ENCODE measurements around the gene SET. TPM values are rescaled to one million over a fixed set of nuclear protein-coding genes. Genes with fewer than 3 reads are reported as not detected.

The SET gene
- total and polyA plus RNA-seq, 2 of the 13 experiments (the other 11 are each of a cell fraction or from before 2014, with no cell fraction given), result 94.2 to 611 TPM

- FAIRE-seq, result no peak
- no peak for ATAC-seq
- no peak for TF ChIP-seq PHF20 (CRISPR knock-in tag; IDR thresholded peaks at IDR 0.05)
- TF ChIP-seq HBP1 (CRISPR knock-in tag; IDR thresholded peaks at IDR 0.05; ENCODE audit: low read depth), result no peak
- no peak for TF ChIP-seq ZNF839 (CRISPR knock-in tag; IDR thresholded peaks at IDR 0.05; ENCODE audit: borderline replicate concordance)
- TF ChIP-seq ZNF552 (CRISPR knock-in tag; IDR thresholded peaks at IDR 0.05; ENCODE audit: borderline replicate concordance), result no peak
- no peak for DNase-seq (ENCODE audit: low spot score)
- BruUV-seq (replicated peaks), result no TSS peak
- intact Hi-C loops (cut with micrococcal nuclease; ENCODE audit: unreplicated experiment), result no loop called here
- no peaks in the 10 kb centered on the region for H3K36me3 ChIP-seq (replicated peaks in 1 of 2; ENCODE audit: control insufficient read depth in 1 of 2, insufficient read depth in 2 of 2, low read length in 2 of 2)
- H3K4me2 ChIP-seq (ENCODE audit: low read depth, low read length), result no peak overlapping the region
- no peaks in the 10 kb centered on the region for H3K9me3 ChIP-seq (ENCODE audit: low read length)
- in situ Hi-C loops (cut with HindIII; ENCODE audit: extremely low pct_ligation_motif_present, low pct_unique_long_range_greater_than_20kb), result no loop called here
- H4K20me1 ChIP-seq (ENCODE audit: insufficient read depth, low read length), result no peaks in the 10 kb centered on the region
- WGBS (ENCODE audit: low lambda C conversion rate), result 97% methylated on average over 4 of the region's 5 CpGs
- H3K9ac ChIP-seq (ENCODE audit: insufficient read depth, low read depth, low read length), result no peak overlapping the region
- H3K4me1 ChIP-seq (ENCODE audit: insufficient read depth, low read length), result peaks cover 42% of the 10 kb centered on the region
- no peak overlapping the region for H3K27ac ChIP-seq (ENCODE audit: extremely low read length, insufficient read depth, low read length)
- CTCF ChIA-PET (ENCODE audit: low intra/inter-chr PET ratio, low total read pairs), result no interaction called here
- POLR2A ChIA-PET, result no interaction called here
- H3K4me3 ChIP-seq (replicated peaks in 1 of 3; ENCODE audit: insufficient read depth in 1 of 3, low read depth in 2 of 3, low read length in 3 of 3), result no peak overlapping the region
- no peaks in the 10 kb centered on the region for H3K27me3 ChIP-seq (ENCODE audit: control insufficient read depth in 1 of 2, insufficient read depth in 2 of 2, low read length in 2 of 2)
- no peak overlapping the region for H2AFZ ChIP-seq (ENCODE audit: low read length)
- H3K79me2 ChIP-seq (ENCODE audit: insufficient read depth, low read length), result peaks cover 3% of the 10 kb centered on the region
These were observed 40.3 kb downstream of the SET start for GRCh38 chr9:128729302-128729701.

- no TSS peak for BruUV-seq (replicated peaks)
- Histone ChIP-seq H3K9me3 (ENCODE audit: low read length) (no peaks in the 10 kb centered on the region), H3K4me1 (ENCODE audit: insufficient read depth, low read length) (peaks cover 35% of the 10 kb centered on the region), H3K27ac (ENCODE audit: extremely low read length, insufficient read depth, low read length) (no peak overlapping the region), H4K20me1 (ENCODE audit: insufficient read depth, low read length) (no peaks in the 10 kb centered on the region), H3K9ac (ENCODE audit: insufficient read depth, low read depth, low read length) (no peak overlapping the region), H3K4me2 (ENCODE audit: low read depth, low read length) (no peak overlapping the region), H3K79me2 (ENCODE audit: insufficient read depth, low read length) (no peaks in the 10 kb centered on the region), H3K27me3 (ENCODE audit: control insufficient read depth in 1 of 2, insufficient read depth in 2 of 2, low read length in 2 of 2) (no peaks in the 10 kb centered on the region), H2AFZ (ENCODE audit: low read length) (no peak overlapping the region), H3K36me3 (replicated peaks in 1 of 2; ENCODE audit: control insufficient read depth in 1 of 2, insufficient read depth in 2 of 2, low read length in 2 of 2) (no peaks in the 10 kb centered on the region), H3K4me3 (replicated peaks in 1 of 3; ENCODE audit: insufficient read depth in 1 of 3, low read depth in 2 of 3, low read length in 3 of 3) (no peak overlapping the region)
- DNase-seq (ENCODE audit: low spot score), result no peak
- CTCF ChIA-PET (ENCODE audit: low intra/inter-chr PET ratio, low total read pairs), result no interaction called here
- in situ Hi-C loops (cut with HindIII; ENCODE audit: extremely low pct_ligation_motif_present, low pct_unique_long_range_greater_than_20kb) (no loop called here), intact Hi-C loops (cut with micrococcal nuclease; ENCODE audit: unreplicated experiment) (no loop called here)
- WGBS (ENCODE audit: low lambda C conversion rate), result 93% methylated on average over 27 of the region's 27 CpGs
- POLR2A ChIA-PET, result no interaction called here
- TF ChIP-seq NFRKB (IDR thresholded peaks at IDR 0.05), result no peak
- TF ChIP-seq AGO2 (optimal IDR thresholded peaks at IDR 0.05; ENCODE audit: low read depth, low read length), result peak; percentile 66
- ATAC-seq, result no peak
- FAIRE-seq, result no peak
These were observed 40.9 kb downstream of the SET start for GRCh38 chr9:128729766-128730517.
